ENCODE data around the gene RREB1. TPM values are rescaled to one million over a fixed set of nuclear protein-coding genes. Genes with fewer than 3 reads are reported as not detected.

The RREB1 gene
- total and polyA plus RNA-seq, 4 donors = 3.5 to 44.7 (median 17.8) TPM

- DNase-seq (no peak), ATAC-seq (ENCODE audit: low FRiP score) (no peak)
- Histone ChIP-seq H3K36me3 (ENCODE audit: control insufficient read depth in 1 of 2, insufficient read depth in 2 of 2, low read length in 1 of 2) (peaks cover 0 to 5% of the 10 kb centered on the region in 2 donors), H3K9me3 (ENCODE audit: control insufficient read depth, low read length) (no peaks in the 10 kb centered on the region), H3K4me3 (ENCODE audit: low read length in 2 of 2) (no peak overlapping the region), H3K27ac (ENCODE audit: low read depth in 1 of 2, low read length in 2 of 2) (no peak overlapping the region), H3K27me3 (ENCODE audit: control insufficient read depth in 1 of 2, insufficient read depth in 2 of 2, low read length in 1 of 2) (no peaks in the 10 kb centered on the region), H3K4me1 (ENCODE audit: control insufficient read depth in 1 of 2, insufficient read depth in 2 of 2, low read length in 2 of 2) (no peaks in the 10 kb centered on the region)
- WGBS, 2 donors = 96 to 98% methylated on average over 2 of the region's 2 CpGs
- intact Hi-C loops (cut with DNase I) = no loop called here
Observed at GRCh38 chr6:7193122-7193521, 85.4 kb downstream of the RREB1 start.

GRCh38 chr6:7194657-7195056 lies 86.9 kb downstream of the RREB1 start:
- no peaks in the 10 kb centered on the region for H3K36me3 ChIP-seq (ENCODE audit: control insufficient read depth in 1 of 2, insufficient read depth in 2 of 2, low read length in 1 of 2)
- intact Hi-C loops (cut with DNase I) = no loop called here
- H3K9me3 ChIP-seq (ENCODE audit: control insufficient read depth, low read length) = no peaks in the 10 kb centered on the region
- H3K27me3 ChIP-seq (ENCODE audit: control insufficient read depth in 1 of 2, insufficient read depth in 2 of 2, low read length in 1 of 2) = no peaks in the 10 kb centered on the region
- no peaks in the 10 kb centered on the region for H3K4me1 ChIP-seq (ENCODE audit: control insufficient read depth in 1 of 2, insufficient read depth in 2 of 2, low read length in 2 of 2)
- 93 to 96% methylated on average over 3 of the region's 3 CpGs for WGBS, 2 donors
- H3K27ac ChIP-seq (ENCODE audit: low read depth in 1 of 2, low read length in 2 of 2) = no peak overlapping the region
- DNase-seq (no peak), ATAC-seq (ENCODE audit: low FRiP score) (no peak)
- no peak overlapping the region for H3K4me3 ChIP-seq (ENCODE audit: low read length in 2 of 2)

- no peak for ATAC-seq (ENCODE audit: low FRiP score)
- intact Hi-C loops (cut with DNase I) = no loop called here
- Histone ChIP-seq H3K9me3 (ENCODE audit: control insufficient read depth, low read length) (no peaks in the 10 kb centered on the region), H3K4me1 (ENCODE audit: control insufficient read depth in 1 of 2, insufficient read depth in 2 of 2, low read length in 2 of 2) (no peaks in the 10 kb centered on the region), H3K4me3 (ENCODE audit: low read length in 2 of 2) (no peak overlapping the region), H3K27me3 (ENCODE audit: control insufficient read depth in 1 of 2, insufficient read depth in 2 of 2, low read length in 1 of 2) (no peaks in the 10 kb centered on the region), H3K36me3 (ENCODE audit: control insufficient read depth in 1 of 2, insufficient read depth in 2 of 2, low read length in 1 of 2) (no peaks in the 10 kb centered on the region), H3K27ac (ENCODE audit: low read depth in 1 of 2, low read length in 2 of 2) (no peak overlapping the region)
- DNase-seq = no peak
- whole genome bisulfite sequencing, 2 donors = 54 to 59% methylated on average over 9 of the region's 9 CpGs
Observed at GRCh38 chr6:7195339-7196018, 87.7 kb downstream of the RREB1 start.

- intact Hi-C loops (cut with DNase I) = no loop called here
- Histone ChIP-seq H3K27ac (ENCODE audit: low read depth in 1 of 2, low read length in 2 of 2) (no peak overlapping the region), H3K4me3 (ENCODE audit: low read length in 2 of 2) (no peak overlapping the region), H3K9me3 (ENCODE audit: control insufficient read depth, low read length) (no peaks in the 10 kb centered on the region), H3K27me3 (ENCODE audit: control insufficient read depth in 1 of 2, insufficient read depth in 2 of 2, low read length in 1 of 2) (no peaks in the 10 kb centered on the region), H3K36me3 (ENCODE audit: control insufficient read depth in 1 of 2, insufficient read depth in 2 of 2, low read length in 1 of 2) (peaks cover 0 to under 1% of the 10 kb centered on the region in 2 donors), H3K4me1 (ENCODE audit: control insufficient read depth in 1 of 2, insufficient read depth in 2 of 2, low read length in 2 of 2) (no peaks in the 10 kb centered on the region)
- WGBS, 2 donors = 17 to 23% methylated on average over 7 of the region's 7 CpGs
- ATAC-seq (ENCODE audit: low FRiP score) (peak; percentile 62), DNase-seq (no peak)
Observed at GRCh38 chr6:7196019-7196402, 88.2 kb downstream of the RREB1 start.

- Histone ChIP-seq H3K27me3 (ENCODE audit: control insufficient read depth in 1 of 2, insufficient read depth in 2 of 2, low read length in 1 of 2) (no peaks in the 10 kb centered on the region), H3K9me3 (ENCODE audit: control insufficient read depth, low read length) (no peaks in the 10 kb centered on the region), H3K4me1 (ENCODE audit: control insufficient read depth in 1 of 2, insufficient read depth in 2 of 2, low read length in 2 of 2) (no peaks in the 10 kb centered on the region), H3K27ac (ENCODE audit: low read depth in 1 of 2, low read length in 2 of 2) (no peak overlapping the region), H3K4me3 (ENCODE audit: low read length in 2 of 2) (no peak overlapping the region), H3K36me3 (ENCODE audit: control insufficient read depth in 1 of 2, insufficient read depth in 2 of 2, low read length in 1 of 2) (peaks cover 0 to 1% of the 10 kb centered on the region in 2 donors)
- peak; percentile 24 for ATAC-seq (ENCODE audit: low FRiP score)
- intact Hi-C loops (cut with DNase I) = no loop called here
- WGBS, 2 donors = 20 to 30% methylated on average over 4 of the region's 4 CpGs
- no peak for DNase-seq
Observed at GRCh38 chr6:7196685-7197283, 89.0 kb downstream of the RREB1 start.

GRCh38 chr6:7197747-7198146 lies 90.0 kb downstream of the RREB1 start:
- no peaks in the 10 kb centered on the region for H3K9me3 ChIP-seq (ENCODE audit: control insufficient read depth, low read length)
- H3K36me3 ChIP-seq (ENCODE audit: control insufficient read depth in 1 of 2, insufficient read depth in 2 of 2, low read length in 1 of 2) = peaks cover 0 to 1% of the 10 kb centered on the region in 2 donors
- no peak overlapping the region for H3K4me3 ChIP-seq (ENCODE audit: low read length in 2 of 2)
- no peaks in the 10 kb centered on the region for H3K27me3 ChIP-seq (ENCODE audit: control insufficient read depth in 1 of 2, insufficient read depth in 2 of 2, low read length in 1 of 2)
- DNase-seq = no peak
- no peak overlapping the region for H3K27ac ChIP-seq (ENCODE audit: low read depth in 1 of 2, low read length in 2 of 2)
- intact Hi-C loops (cut with DNase I) = no loop called here
- no peaks in the 10 kb centered on the region for H3K4me1 ChIP-seq (ENCODE audit: control insufficient read depth in 1 of 2, insufficient read depth in 2 of 2, low read length in 2 of 2)
- 97% methylated on average over 6 of the region's 6 CpGs for WGBS, 2 donors
- ATAC-seq (ENCODE audit: low FRiP score) = no peak

GRCh38 chr6:7198833-7199800 lies 91.4 kb downstream of the RREB1 start:
- DNase-seq (no peak), ATAC-seq (ENCODE audit: low FRiP score) (no peak)
- Histone ChIP-seq H3K27me3 (ENCODE audit: control insufficient read depth in 1 of 2, insufficient read depth in 2 of 2, low read length in 1 of 2) (no peaks in the 10 kb centered on the region), H3K27ac (ENCODE audit: low read depth in 1 of 2, low read length in 2 of 2) (no peak overlapping the region), H3K9me3 (ENCODE audit: control insufficient read depth, low read length) (no peaks in the 10 kb centered on the region), H3K4me3 (ENCODE audit: low read length in 2 of 2) (no peak overlapping the region), H3K4me1 (ENCODE audit: control insufficient read depth in 1 of 2, insufficient read depth in 2 of 2, low read length in 2 of 2) (no peaks in the 10 kb centered on the region), H3K36me3 (ENCODE audit: control insufficient read depth in 1 of 2, insufficient read depth in 2 of 2, low read length in 1 of 2) (peaks cover 0 to 1% of the 10 kb centered on the region in 2 donors)
- 95 to 97% methylated on average over 11 of the region's 11 CpGs for WGBS, 2 donors
- intact Hi-C loops (cut with DNase I) = no loop called here

- no peaks in the 10 kb centered on the region for H3K27me3 ChIP-seq (ENCODE audit: control insufficient read depth in 1 of 2, insufficient read depth in 2 of 2, low read length in 1 of 2)
- DNase-seq = no peak
- H3K4me3 ChIP-seq (ENCODE audit: low read length in 2 of 2) = no peak overlapping the region
- ATAC-seq (ENCODE audit: low FRiP score) = no peak
- H3K4me1 ChIP-seq (ENCODE audit: control insufficient read depth in 1 of 2, insufficient read depth in 2 of 2, low read length in 2 of 2) = no peaks in the 10 kb centered on the region
- no peak overlapping the region for H3K27ac ChIP-seq (ENCODE audit: low read depth in 1 of 2, low read length in 2 of 2)
- 93 to 96% methylated on average over 13 of the region's 13 CpGs for whole genome bisulfite sequencing, 2 donors
- intact Hi-C loops (cut with DNase I) = no loop called here
- H3K9me3 ChIP-seq (ENCODE audit: control insufficient read depth, low read length) = no peaks in the 10 kb centered on the region
- H3K36me3 ChIP-seq (ENCODE audit: control insufficient read depth in 1 of 2, insufficient read depth in 2 of 2, low read length in 1 of 2) = peaks cover 0 to 1% of the 10 kb centered on the region in 2 donors
Observed at GRCh38 chr6:7200598-7201443, 93.1 kb downstream of the RREB1 start.

All from aorta (tissue), 5 donors.